Activated CD8-positive, alpha-beta T cell treated with anti-CD3 and anti-CD28 coated beads for 36 hours (primary cell): ENCODE measurements around the gene CENPX. TPM values are rescaled to one million over a fixed set of nuclear protein-coding genes. Genes with fewer than 3 reads are reported as not detected.
A peak's percentile ranks its signal among the peaks of the same experiment; 100 is the strongest.
"Not testable (repeated sequence)": the region's sequence is repeated elsewhere in the genome, so short reads cannot be mapped to it uniquely, and the experiment has no call there.

Experiments used
- ATAC-seq: fragments of 200-7000 bp; cut with Tn5 transposase; one replicate; pipeline ENCODE4 v1.10.0; 2021; ENCODE audit warnings: mild to moderate bottlenecking, moderate library complexity
- CTCF ChIA-PET: fragments of 350-600 bp; sonication (Branson Sonifier 250); formaldehyde crosslinking; loops from one replicate; lab custom pipeline; 2021; ENCODE audit warnings: antibody characterized with exemption; lab: Charles Lee
- POLR2A ChIA-PET: fragments of 350-600 bp; sonication (Branson Sonifier 250); formaldehyde crosslinking; loops from one replicate; lab custom pipeline; 2021; ENCODE audit warnings: antibody characterized with exemption; lab: Charles Lee
- DNase-seq: peaks from one replicate; pipeline ENCODE4 v3.0.0-alpha.2; 2020
- H3K27ac Mint-ChIP-seq: one replicate; pipeline ENCODE4 v1.8.0; 2021; ENCODE audit warnings: mild to moderate bottlenecking, mixed read lengths
- H3K27me3 Mint-ChIP-seq: one replicate; pipeline ENCODE4 v1.8.0; 2021; ENCODE audit warnings: mixed read lengths
- H3K36me3 Mint-ChIP-seq: one replicate; pipeline ENCODE4 v1.8.0; 2021; ENCODE audit warnings: low read depth, mixed read lengths
- H3K4me1 Mint-ChIP-seq: one replicate; pipeline ENCODE4 v1.8.0; 2021; ENCODE audit warnings: low read depth, mixed read lengths
- H3K4me3 Mint-ChIP-seq: one replicate; pipeline ENCODE4 v1.8.0; 2021; ENCODE audit warnings: mild to moderate bottlenecking, moderate library complexity, mixed read lengths
- H3K9me3 Mint-ChIP-seq: one replicate; pipeline ENCODE4 v1.8.0; 2021; ENCODE audit warnings: mixed read lengths
- intact Hi-C: fragments of 100-400 bp; cut with micrococcal nuclease; formaldehyde crosslinking; loops from one replicate; pipeline ENCODE4 v1.10.0; 2022
- total RNA-seq, 2 experiments: library from RNA; stranded (reverse); gene quantifications; one replicate each; pipeline ENCODE4 v1.2.3, GENCODE V29; 2021
- TF ChIP-seq, protein P1 (sequence below): fragments of 200-600 bp; IDR thresholded peaks from one replicate; pipeline ENCODE4 v1.8.0; 2022; ENCODE audit warnings: antibody characterized with exemption, mild to moderate bottlenecking

The CENPX gene
- total RNA-seq, 2 experiments from 2014 or later: 88.7 to 98.1 TPM

DNA sequence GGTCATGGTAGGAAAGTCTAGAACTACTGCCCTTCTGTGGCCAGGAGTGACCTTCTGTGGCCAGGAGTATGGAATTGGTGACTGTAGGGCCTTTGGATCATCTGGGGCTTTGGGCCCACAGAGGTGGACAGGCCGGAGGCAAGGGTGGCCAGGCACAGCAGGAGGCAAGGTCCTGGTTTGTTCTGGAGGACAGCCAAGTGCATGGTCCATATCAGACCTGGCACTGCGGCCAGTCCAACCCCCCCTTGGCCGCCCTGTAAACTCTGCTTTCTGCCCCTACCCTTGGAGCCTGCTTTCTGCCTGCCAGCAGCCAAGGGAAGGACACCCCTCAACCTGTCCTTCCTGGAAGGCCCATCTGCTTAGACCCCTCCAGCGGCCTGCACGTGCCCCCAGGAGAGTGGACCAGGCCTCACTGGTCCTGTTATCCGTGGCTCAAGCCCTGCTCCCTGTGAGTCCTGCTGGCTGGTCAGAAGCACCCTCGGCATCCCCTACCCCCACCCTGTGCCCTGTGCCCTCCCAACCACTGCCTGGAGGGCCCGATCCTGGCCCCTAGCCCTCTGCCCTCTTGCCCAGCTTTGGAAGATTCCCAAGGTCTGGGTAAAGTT lies 17.1 kb upstream of the CENPX start:
- Mint-ChIP-seq H3K27me3 (no peaks in the 10 kb centered on the region), H3K4me3 (no peak overlapping the region), H3K9me3 (no peaks in the 10 kb centered on the region), H3K36me3 (peaks cover 6% of the 10 kb centered on the region), H3K27ac (no peak overlapping the region), H3K4me1 (peaks cover 15% of the 10 kb centered on the region)
- intact Hi-C loops: no loop called here
- TF ChIP-seq, protein P1, sequence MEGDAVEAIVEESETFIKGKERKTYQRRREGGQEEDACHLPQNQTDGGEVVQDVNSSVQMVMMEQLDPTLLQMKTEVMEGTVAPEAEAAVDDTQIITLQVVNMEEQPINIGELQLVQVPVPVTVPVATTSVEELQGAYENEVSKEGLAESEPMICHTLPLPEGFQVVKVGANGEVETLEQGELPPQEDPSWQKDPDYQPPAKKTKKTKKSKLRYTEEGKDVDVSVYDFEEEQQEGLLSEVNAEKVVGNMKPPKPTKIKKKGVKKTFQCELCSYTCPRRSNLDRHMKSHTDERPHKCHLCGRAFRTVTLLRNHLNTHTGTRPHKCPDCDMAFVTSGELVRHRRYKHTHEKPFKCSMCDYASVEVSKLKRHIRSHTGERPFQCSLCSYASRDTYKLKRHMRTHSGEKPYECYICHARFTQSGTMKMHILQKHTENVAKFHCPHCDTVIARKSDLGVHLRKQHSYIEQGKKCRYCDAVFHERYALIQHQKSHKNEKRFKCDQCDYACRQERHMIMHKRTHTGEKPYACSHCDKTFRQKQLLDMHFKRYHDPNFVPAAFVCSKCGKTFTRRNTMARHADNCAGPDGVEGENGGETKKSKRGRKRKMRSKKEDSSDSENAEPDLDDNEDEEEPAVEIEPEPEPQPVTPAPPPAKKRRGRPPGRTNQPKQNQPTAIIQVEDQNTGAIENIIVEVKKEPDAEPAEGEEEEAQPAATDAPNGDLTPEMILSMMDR: no peak
- ATAC-seq (no peak), DNase-seq (no peak)
- ChIA-PET POLR2A (no interaction called here), CTCF (interaction anchor here (1.6 kb wide), 1 partner anchor 9 kb away, joined by 4 read pairs; no protein-coding TSS in a partner anchor)

DNA sequence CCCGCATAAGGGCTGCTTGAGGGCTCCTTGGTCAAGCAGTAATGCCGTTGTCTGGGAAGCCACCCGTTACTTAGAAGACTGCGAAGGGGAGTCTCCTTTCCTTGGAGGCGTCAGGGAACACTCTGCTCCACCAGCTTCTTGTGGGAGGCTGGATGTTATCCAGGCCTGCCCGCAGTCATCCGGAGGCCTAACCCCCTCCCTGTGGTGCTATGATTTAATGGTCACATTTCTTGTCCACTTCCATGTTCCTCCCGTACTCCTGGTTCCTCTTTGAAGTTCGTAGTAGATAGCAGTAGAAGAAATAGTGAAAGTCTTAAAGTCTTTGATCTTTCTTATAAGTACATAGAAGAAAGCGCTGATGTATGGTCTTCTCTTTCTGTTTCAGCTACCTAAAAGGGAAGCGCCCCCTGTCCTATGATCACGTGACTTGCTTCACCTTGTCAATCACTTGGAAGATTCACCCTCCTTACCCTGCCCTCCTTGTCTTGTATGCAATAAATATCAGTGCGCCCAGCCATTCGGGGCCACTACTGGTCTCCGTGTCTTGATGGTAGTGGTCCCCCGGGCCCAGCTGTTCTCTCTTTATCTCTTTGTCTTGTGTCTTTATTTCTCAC lies 16.2 kb upstream of the CENPX start:
- H3K36me3 Mint-ChIP-seq, ATAC-seq, H3K4me3 Mint-ChIP-seq, DNase-seq, H3K27ac Mint-ChIP-seq, H3K9me3 Mint-ChIP-seq, H3K27me3 Mint-ChIP-seq, intact Hi-C loops: not testable (repeated sequence)
- H3K4me1 Mint-ChIP-seq: peaks cover 15% of the 10 kb centered on the region
- POLR2A ChIA-PET: interaction anchor here (1.1 kb wide), 1 partner anchor 17 kb away, joined by 3 read pairs; no protein-coding TSS in a partner anchor
- CTCF ChIA-PET: interaction anchor here (0.6 to 1.5 kb wide), 4 partner anchors 8 to 31 kb away, joined by 3 to 6 read pairs (median 3); no protein-coding TSS in a partner anchor

DNA sequence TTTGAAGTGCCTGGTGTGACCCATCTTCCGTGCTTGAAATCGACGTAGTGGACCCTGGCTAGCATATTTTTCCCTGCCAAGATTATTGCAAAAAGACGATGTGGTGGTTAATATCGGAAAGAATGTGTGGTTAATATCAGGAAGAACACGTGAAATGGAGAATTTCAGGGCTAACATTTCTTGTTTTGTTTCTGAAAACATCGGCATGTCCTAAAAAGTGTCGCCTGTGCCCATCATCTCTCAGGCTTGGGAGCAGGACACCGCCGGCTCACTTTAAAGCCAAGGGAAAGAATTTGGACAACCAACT lies 15.2 kb upstream of the CENPX start:
- Mint-ChIP-seq H3K9me3 (no peaks in the 10 kb centered on the region), H3K36me3 (peaks cover 6% of the 10 kb centered on the region), H3K4me1 (peaks cover 15% of the 10 kb centered on the region), H3K4me3 (peak overlapping the region; percentile 68), H3K27me3 (no peaks in the 10 kb centered on the region), H3K27ac (peak overlapping the region; percentile 30)
- ChIA-PET POLR2A (interaction anchor here (0.5 to 1.7 kb wide), 9 partner anchors 11 to 168 kb away, joined by 3 to 5 read pairs (median 3); partner anchors contain the start of gene DUS1L), CTCF (interaction anchor here (0.6 to 4.5 kb wide), 18 partner anchors 10 to 437 kb away, joined by 3 to 40 read pairs (median 4); partner anchors contain the start of genes CENPX, DUS1L, LRRC45 and NOTUM)
- TF ChIP-seq, protein P1: no peak
- intact Hi-C loops: no loop called here
- ATAC-seq (no peak), DNase-seq (no peak)

DNA sequence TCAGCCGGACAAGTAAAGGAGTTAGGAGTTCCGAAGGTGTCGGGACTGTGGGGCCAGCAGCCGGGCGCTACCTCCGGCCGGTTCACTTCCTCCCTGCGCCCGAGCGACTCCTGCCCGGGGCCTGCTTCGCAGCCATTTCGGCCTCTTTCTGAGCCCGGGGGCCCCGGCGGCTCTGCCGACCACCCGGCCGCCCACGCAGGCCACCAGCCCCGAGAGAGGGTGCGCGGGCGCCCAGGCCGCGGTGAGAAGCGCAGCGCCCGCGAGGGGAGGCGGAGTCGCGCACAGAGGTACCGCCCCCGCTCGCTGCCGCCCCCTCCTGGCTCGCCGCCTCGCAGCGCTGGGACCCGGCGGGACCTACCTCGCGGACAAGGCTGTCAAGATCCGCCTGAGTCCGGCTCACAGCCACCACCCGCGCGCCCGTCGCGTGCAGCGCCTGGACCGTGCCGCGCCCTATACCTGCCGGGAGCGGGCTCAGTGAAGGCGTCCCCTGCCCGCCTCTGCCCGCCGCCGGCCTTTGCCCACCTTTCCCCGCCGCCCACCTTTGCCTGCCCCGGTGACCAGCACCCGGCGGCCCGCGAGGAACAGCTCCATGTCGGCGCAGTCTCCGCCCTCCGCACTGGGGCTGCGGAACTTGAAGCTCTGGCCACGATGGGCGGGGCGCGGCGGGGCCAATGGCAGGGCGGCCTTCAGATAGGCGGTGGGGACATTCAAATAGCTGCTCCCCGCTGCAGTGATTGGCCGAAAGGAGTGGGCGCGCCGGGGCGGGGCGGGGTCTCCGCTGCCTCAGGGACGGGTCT lies 14.6 kb upstream of the CENPX start, which contains the start of gene DCXR:
TSS of gene DCXR (minus strand) at position 606 of the 797 bp plus-strand sequence. CDS start at position 591, 15 bp downstream.
- Mint-ChIP-seq H3K27me3 (no peaks in the 10 kb centered on the region), H3K27ac (peak within 1 kb of the TSS; percentile 76), H3K4me3 (peak within 1 kb of the TSS; percentile 68), H3K36me3 (peaks cover 6% of the 10 kb centered on the region), H3K9me3 (no peaks in the 10 kb centered on the region), H3K4me1 (peaks cover 15% of the 10 kb centered on the region)
- ATAC-seq: peak; percentile 95
- intact Hi-C loops: no loop called here
- peak; percentile 98 for DNase-seq
- TF ChIP-seq, protein P1: peak; percentile 80
- CTCF ChIA-PET: interaction anchor here (0.6 to 4.5 kb wide), 19 partner anchors 9 to 436 kb away, joined by 3 to 40 read pairs (median 3); partner anchors contain the start of genes CENPX, DUS1L, LRRC45 and NOTUM
- POLR2A ChIA-PET: interaction anchor here (0.5 to 1.7 kb wide), 11 partner anchors 12 to 167 kb away, joined by 3 to 5 read pairs (median 3); partner anchors contain the start of gene DUS1L

DNA sequence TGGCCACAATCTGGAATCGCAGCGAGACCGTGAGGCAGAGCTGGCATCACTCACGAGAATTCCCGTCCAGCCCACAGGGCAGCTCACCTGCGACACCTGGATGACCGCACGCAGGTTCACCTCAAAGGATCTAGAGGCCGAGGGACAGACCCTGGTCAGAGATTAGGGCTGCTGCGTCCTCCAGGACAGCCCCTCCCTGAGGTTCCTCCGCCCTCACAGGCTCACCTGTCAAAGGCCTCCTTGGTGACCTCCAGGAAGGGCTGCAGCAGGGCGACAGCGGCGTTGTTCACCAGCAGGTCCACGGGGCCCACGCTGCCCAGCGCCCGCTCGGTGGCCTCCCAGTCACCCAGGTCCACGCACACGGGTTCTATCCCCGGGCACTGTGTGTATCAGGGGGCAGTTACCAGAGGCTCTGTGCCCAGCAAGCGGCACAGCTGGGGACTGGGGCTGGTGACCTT lies 14.0 kb upstream of the CENPX start:
- ChIA-PET POLR2A (interaction anchor here (0.5 to 2.1 kb wide), 6 partner anchors 11 to 196 kb away, joined by 3 to 6 read pairs (median 4); no protein-coding TSS in a partner anchor), CTCF (interaction anchor here (1.3 to 4.5 kb wide), 3 partner anchors 15 to 118 kb away, joined by 3 to 40 read pairs (median 16); partner anchors contain the start of genes CENPX, LRRC45 and NOTUM)
- no peak for ATAC-seq
- H3K36me3 Mint-ChIP-seq: peaks cover 6% of the 10 kb centered on the region
- peak overlapping the region; percentile 68 for H3K4me3 Mint-ChIP-seq
- TF ChIP-seq, protein P1: no peak
- no peaks in the 10 kb centered on the region for H3K9me3 Mint-ChIP-seq
- no peak for DNase-seq
- H3K27me3 Mint-ChIP-seq: no peaks in the 10 kb centered on the region
- peaks cover 15% of the 10 kb centered on the region for H3K4me1 Mint-ChIP-seq
- no peak overlapping the region for H3K27ac Mint-ChIP-seq
- intact Hi-C loops: no loop called here
